CD4-positive, alpha-beta T cell treated with Interleukin-2 at 100 ng/mL for 4 hours (primary cell): Measurements from ENCODE around the gene ENOX1.

Experiments
- DNase-seq: peaks from one replicate; pipeline ENCODE4 v3.0.0-alpha.2; 2020; ENCODE audit warnings: low spot score

Gene ENOX1

DNA sequence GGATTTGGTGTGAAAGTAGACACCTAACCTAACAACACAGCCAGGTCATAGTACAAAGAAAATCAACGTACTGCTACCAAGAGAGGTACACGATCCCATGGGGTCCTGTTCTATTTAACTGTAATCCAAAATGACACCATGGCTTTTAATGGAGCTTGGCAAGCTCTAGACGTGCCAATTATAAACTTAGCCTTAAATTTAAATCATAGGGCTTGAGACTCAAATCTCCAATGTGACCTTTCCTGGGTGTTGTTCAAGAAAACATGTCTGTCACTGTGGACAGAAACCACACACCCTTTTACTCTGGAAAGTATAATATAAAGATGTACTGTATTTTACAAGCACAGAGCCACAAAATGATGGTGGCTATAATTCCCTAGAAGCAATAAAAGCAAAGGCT lies 299.3 kb downstream of the ENOX1 start:
- DNase-seq: no peak

DNA sequence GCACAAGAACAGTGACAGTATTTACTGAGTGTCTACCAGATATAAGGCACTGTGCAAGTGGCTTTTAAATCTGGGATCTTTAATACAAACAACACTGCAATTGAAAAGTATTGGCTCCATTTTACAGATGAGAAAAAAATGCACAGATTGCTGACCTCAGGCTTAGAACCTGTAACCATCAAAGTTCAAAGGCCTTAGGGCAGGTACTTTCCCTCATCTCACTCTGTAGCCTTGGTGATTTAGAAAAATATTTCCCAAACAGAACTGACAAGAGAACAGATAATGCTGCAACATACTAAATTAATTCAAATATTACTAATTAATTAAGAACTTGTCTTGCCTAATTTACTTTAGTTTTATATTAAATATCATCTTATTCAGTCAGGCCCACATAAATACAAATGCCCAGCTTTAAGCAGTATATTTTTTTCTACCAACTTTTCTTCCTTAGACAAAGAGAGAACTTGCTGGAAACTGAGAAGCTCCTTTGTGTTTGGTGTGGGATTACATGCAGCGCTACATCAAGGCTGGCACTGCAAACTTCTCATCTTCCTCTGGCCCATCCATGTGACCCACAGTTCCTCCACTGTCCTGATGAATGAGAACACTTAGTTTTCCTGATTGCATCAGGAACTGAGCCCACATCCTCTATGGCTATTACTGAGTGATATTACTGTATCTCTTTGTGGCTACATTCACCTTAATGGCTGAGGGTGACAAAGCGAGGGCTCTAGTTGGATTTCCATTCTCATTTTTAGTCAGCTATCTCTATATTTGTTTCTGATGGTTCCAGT lies 302.1 kb downstream of the ENOX1 start:
- no peak for DNase-seq

DNA sequence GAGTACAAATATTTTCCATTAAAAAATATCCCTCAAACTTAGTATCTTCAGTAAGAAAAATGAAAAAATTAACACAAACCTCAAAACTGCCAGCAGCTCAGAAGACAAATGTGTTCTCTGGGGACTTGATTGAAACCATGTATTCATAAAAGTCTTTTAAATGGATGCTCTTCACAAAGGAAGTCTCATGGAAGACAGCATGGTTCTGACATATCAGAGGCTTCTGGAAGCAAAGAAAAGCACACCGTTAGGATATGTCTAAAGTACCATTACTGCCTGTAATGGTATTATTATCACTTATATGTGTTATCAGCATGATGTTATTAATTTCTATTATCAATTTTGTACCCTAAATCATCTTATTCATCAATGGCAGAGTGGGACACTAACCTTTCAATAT lies 302.8 kb downstream of the ENOX1 start:
- DNase-seq: no peak

DNA sequence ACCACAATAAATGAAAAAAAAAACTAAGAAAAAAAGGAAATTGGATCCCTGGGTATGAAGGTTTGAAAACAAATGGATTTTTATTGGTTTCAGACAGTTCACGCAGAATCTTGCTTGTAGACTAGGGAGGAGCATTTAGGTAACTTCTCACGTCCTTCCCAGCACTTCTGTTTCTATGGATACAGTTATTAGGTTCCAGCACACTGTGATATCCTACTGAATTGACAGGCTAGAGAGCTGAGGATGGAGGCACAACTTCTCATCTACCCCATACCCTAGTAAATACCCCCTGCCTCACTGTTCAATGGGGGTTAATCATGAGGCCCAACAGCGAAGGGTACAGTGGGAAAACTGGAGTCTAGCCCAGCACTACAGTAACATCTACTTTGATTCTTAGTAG lies 304.1 kb downstream of the ENOX1 start:
- no peak for DNase-seq

DNA sequence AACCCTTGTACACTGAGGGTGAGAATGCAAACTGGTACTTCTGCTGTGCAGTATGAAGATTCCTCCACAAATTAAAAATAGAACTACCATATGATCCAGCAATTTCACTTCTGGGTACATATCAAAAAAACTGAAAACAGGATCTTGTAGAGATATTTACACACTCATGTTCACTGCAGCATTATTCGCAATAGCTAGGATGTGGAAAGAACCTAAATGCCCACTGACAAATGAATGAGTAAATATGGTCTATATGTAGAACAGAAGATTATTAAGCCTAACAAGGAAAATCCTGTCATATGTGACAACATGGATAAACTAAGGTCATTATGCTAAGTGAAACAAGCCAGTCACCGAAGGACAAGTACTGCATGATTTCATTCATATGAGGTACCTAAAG lies 304.7 kb downstream of the ENOX1 start:
- no peak for DNase-seq

DNA sequence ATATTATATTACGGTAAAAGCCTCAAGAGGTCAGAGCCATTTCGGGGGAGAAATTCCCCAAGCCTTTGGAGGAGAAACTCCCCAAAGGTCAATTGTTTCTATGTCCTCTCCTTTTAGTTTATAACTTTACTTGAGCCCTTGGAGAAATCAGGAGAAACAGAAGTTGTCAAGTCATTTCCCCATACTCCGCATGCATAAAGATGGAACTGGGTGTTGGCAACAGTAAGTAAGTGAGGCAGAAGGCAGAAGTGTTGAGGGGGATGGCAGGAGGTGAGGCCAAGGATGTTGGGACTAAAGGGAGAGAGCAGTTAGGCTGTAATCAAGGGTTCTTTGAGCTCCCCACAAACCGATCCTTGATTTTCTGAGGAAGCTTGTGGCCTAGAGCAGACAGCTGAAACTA lies 307.9 kb downstream of the ENOX1 start:
- no peak for DNase-seq

DNA sequence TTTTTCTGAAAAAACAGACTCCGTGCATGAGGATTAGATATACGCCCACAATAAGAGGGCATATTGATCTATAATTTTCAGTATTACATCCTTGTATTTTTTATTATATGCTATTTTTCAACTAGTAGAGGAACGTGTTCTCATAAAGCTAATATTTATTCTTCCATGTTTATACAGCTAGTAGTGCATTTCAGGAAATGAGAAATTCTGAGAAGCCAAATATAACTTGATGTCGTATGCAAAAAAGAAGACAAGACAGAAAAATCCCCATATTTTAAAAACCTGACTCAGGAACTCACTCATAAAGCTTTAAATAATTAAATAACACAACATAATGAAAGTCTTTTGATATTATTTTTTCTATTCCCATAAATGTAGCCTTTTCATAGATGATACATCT lies 308.6 kb downstream of the ENOX1 start:
- DNase-seq: no peak

DNA sequence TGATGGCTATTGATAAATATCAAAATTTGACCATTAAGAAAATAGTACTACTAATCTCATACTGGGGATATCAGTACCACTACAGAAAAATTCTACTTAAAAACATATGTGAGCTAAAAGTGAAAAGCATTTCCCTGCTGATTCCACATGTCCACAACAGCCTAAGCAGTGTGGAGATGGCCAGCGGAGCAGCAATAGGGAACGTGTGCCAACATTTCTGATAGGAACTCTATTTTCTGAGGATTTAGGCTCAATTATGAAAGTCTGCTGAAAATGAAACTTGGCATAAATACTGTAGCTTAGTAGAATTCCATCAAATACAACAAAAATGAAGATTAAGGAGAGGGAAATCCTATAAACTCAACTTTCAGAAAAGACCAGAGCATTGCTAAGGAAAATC lies 311.6 kb downstream of the ENOX1 start:
- DNase-seq: no peak

DNA sequence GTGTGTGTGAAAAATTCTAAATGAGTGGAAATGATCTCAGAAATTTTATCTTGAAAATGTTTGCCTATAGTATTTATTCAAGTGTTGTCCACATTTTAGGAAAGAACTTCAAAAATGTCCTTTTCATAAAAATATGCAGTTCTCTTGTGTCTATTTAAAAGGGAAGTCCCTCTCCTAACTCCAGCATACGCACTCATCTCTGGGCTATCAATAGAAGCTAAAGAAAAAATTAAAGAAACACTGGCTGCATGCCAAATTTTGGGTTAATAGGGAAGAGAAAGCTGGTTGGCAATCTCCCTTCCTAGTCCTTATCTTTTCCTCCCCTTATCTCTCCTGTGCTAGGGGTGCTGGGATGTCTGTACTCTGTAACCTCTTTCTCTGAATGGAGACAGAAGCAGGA lies 313.3 kb downstream of the ENOX1 start:
- no peak for DNase-seq

DNA sequence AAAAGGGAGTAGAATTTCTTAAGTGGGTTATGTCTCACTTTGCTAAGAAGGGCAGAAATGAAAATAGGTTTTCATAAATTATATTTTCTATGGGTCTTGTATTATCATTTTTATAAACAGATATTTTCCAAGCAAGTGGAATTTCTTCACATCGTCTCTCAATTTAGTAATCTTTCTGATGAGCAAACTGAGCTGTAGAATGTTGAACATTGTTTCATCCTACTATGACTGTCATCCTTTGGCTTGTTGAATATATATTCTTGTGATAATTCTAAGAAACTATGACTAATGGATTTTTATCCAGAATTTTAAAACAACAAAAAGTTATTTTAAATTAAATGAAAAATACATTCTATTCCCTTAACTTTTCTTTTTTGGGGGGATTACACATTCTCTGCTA lies 313.8 kb downstream of the ENOX1 start:
- DNase-seq: no peak

DNA sequence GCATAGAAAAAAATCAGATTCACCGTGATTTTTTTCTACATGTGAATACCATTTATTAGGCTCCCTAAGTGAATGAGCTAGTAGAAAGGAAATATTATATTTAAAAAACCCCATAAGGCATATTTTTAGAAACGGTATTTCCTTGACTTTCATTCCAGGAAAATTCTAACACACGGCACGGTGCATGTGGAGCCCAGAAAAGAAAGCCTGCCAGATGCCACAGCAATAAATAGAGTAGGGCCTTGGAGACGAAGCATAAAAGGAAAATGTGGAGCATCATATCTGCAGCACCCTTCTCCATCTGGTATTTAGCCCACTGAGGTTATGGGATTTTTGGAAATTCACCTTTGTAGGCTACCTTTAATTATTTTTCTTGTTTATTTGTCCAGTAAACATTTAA lies 314.4 kb downstream of the ENOX1 start:
- DNase-seq: no peak

DNA sequence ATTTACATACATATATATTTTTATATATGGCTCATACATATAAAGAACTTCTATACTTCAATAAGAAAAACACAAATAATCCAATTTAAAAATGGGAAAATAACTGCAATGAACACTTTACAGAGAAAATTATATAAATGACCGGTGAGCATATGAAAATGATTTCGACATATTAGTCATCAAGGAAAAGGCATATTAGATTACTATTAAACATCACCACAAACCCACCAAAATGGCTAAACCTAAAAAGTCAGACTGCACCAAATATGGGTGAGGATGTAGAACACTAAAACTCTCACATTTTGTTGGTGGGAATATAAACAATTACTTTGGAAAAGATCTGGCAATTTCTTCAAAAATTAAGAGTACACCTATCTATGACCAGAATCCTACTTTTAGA lies 316.2 kb downstream of the ENOX1 start:
- no peak for DNase-seq

DNA sequence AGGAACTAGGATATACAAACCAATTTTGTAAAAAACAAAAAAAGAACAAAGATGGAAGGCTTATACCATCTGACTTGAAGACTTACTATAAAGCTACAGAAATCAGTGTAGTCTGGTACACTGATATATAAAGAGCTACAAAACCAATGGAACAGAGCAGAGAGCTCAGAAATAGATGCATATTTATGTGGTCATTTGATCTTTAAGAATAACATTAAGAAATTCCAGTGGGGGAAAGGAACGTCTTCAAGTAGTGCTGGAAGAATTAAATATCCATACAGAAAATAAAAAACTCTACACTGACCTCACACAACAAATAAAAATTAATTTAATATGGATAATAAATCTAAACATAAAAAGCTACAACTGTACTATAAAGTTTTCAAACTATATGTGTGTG lies 317.0 kb downstream of the ENOX1 start:
- no peak for DNase-seq

DNA sequence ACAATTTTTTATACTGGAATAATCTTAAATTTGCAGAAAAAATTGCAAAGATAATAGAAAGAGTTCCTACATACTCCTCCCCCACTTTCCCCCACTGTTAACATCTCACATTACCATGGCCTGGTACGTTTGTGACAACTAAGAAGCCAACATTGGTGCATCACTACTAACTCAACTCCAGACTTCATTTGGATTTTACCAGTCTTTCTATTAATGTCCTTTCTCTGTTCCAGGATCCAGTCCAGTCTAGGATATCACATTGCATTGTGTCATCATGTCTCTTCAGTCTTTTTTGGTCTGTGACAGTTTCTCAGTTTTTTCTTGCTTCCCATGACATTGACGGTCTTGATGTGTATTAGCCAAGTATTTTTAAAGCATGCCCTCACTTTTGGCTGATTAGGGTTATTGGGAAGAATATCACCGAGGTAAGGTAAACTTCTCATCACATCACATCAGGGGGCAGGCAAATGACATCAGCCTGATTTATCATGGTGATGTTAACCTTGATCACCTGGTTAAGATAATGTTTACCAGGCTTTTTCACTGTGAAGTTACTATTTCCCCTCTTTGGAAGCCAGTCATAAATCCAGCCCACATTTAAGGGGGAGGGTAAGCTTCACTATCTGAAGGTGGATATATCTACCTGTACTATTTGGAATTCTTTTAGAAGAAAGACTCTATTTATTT lies 322.1 kb downstream of the ENOX1 start:
- no peak for DNase-seq

DNA sequence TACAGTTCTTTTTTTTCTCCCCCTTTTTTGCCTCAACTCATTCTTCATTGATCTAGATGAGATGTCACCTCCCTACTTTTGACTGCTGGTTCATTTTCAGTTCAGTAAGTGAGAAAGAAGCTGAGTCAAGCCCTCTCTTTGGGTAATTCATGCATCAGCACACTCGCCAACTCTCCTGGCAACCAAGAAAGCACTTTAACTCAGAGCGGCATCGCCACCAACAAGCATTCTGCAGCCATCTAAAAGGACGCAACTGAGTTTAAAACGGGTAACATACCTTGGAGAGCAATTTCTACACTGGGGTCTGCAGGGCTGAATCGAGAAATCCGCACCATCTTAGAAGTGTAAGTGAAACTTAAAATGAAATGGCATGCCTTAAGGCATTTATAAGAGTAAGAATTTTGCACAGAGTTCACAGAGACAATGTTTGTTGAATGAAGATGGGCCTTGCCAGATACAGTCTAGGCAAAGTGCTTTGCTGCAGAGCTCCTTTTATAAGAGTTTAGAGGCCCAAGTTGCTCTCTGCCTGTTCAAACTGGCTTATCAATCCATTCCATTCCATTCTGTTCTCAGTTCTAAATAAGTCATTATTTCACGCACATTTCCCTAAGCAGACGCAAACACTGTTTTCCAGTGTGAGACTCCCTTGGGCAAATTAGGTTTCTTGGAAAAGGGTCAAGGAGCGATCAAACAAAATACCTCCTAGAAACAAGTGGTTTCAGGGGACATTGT lies 338.0 kb downstream of the ENOX1 start:
- no peak for DNase-seq

DNA sequence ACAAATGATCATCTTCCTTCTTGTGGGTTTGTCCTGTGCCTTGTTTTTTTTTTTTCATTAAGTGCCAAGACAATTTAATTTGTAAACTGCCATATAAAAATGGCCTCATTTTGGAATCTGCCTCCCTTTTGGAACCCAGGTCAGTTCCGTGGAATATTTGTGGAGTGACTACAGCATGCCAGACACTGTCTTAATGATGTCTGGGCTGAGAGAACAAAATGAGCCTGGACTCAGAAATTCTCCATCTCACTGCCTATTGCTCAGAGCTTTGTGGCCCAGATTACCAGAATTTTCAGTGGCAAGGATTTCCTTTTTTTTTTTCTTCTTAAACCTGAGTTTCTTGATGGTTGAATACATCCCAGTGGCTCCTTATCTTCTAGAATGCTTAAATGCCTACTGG lies 340.6 kb downstream of the ENOX1 start:
- no peak for DNase-seq

DNA sequence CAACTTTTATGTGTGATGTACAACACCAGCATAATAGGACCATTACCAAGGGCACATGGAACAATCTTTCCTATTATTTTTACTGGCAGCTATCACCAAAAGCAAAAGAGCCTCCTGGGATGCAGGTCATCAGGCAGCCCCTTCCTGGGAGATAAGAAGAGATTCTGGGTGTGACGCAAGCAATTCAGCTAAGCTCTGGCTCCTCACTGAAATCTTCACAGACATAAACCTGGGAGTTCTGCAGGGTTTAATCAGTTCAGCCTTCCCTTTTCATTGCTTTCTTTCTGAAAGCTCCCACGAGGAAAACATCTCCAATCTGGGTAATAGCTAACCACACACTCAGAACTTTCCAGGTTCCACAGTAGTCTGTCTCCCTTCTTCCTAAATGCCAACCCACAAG lies 341.1 kb downstream of the ENOX1 start:
- DNase-seq: no peak

DNA sequence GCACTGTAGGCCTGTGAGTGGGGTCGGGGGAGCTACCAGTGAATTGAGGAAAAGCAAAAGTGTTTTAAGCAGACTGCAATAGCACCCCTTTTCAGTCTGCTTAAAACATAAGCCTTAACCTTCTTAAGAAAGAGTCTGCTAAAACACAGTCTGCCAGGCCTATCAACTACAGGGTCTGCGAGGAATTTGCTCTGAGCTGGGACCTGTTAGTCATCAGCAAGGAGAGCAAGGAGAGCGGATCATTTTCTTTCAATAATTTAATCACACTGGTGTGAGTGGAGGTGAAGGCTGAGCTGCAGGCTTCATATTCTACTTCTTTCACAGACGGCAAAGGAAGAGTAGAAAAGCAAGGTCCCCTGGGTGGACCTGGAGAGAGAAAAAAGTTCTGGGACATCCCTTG lies 342.7 kb downstream of the ENOX1 start:
- DNase-seq: no peak

DNA sequence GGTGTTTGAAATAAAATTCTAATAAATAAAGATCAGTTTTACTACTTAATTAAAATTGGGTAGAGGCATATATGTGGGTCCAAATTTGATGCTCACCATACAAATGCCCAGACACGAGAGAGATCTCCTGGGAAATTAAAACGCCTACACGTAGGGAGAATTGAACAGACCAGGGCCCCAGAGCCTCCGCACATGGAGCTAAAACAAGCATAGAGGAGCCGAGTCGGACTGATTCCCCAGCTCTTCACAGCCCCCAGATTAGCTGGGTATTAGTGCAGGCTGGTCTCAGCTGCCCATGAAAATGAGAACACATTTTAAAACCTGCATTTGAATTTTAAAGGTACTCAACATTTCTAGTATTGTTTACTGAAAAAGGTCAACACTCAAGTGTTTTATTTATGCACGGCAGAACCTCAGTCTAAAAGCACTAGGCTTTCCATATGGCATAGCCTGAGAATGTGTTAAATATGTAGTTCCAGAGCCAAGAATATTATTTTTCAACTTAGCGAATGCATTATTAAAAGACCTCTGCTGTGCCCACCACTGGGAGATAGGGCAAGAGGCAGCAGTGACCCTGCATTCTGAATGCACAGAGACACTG lies 344.8 kb downstream of the ENOX1 start:
- no peak for DNase-seq

DNA sequence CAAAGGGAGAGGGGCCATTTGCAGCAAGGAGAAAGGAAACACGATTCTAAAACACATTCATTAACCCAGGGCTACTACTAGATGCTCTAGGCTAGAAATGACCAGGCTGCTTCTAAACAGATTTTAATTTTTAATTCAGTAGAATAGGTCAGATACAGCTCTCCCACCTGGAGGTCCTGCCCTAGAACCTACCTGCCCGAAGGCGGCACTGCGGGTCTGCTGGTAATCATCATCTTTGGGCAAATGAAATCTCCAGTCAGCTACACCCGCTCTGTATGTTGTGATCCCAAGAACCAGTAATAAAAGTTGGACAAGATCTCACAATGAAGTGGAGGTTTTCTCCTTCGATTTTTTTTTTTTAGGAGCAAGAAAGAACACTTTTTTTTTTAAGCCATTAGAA lies 345.3 kb downstream of the ENOX1 start:
- DNase-seq: no peak

DNA sequence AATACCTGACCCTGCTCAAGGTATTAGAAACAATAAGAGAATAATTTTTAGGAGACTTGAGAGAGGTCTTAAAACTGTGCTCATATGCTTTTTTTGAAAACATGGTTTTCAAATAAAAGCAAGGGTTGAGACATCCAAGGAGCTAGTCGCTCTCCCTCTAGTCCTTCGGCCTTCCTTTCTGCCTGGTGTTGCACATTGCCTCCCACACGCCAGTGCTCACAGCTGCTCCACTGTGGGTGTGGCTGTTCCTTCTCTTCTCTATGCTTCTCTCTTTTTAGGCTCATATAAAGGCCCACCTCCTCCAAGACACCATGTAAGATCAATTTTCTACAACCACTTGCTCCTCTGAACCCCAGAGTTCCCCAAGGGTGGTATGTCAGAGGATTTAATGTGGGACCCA lies 352.6 kb downstream of the ENOX1 start:
- DNase-seq: no peak

DNA sequence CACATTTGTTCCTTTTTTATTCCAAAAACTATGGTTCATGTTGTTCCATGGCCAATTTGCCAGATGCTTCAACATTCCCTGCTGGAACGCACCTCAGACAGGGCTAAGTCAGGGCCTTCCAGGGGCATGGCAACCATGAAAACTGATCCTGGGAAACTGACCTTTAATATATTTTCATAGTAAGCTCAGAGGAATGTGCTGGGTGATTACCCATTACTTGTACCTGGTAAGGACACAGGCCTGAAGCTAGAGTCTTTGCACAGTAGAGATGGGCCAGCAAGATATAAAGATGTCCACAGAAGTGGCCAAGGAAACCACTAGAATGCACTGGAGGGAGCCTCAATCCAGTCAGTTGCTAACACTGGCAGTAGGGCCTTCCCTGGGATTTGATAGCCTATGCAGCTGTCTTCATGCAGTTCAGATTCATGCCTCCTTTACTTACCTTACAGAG lies 353.1 kb downstream of the ENOX1 start:
- no peak for DNase-seq

DNA sequence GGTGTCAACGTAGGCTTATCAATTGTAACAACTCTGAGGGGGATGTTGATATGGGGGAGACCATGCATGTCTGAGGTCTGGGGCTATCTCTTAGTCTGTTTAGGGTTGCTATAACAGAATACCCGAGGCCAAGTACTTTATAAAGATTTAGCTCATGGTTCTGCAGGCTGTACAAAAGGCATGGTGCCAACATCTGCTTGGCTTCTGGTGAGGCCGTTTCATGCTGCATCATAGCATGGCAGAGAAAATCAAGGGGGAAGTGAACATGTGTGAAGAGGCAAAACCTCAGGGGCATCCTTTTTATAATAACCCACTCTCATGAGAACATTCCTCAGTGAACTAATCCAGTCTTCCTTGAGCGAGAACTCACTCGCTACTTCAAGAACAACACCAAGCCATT lies 353.8 kb downstream of the ENOX1 start:
- DNase-seq: no peak
